ENCODE measurements around the gene TOGARAM2.

TOGARAM2 gene

DNA sequence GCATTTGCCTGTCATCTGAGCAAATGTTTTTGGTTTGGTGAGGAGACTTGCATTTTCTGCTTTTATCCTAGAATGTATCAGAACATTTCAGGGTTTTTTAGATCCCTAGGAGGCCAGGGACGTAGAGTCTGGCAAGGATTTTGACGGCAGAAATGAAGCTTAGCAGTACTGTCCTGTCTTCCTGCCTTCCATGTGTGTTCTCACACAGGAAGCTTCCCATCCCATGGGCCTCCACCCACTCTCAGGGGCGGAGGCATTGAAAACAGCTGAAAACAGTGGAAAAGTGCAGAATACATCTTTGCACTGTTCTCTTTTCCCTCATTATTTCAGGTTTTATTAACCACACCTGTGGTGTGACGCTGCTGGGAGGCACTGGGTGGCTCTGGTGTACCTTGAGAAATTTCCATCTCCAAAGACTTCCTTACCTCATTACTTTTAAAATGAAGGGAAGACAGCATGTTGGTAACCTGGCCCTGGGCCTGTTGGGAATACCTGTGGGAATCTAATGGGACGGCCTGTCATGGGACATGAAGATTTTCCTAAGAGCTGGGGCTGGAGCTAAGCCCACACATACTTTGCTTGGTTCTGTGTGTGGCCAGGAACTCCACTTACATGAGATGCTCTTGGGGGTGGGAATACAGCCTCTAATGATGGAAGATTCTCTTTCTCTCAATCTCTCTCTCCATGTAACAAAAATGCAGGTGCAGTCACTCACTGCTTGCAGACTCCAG lies 72.7 kb downstream of the TOGARAM2 start:
- TF ChIP-seq, protein P1, sequence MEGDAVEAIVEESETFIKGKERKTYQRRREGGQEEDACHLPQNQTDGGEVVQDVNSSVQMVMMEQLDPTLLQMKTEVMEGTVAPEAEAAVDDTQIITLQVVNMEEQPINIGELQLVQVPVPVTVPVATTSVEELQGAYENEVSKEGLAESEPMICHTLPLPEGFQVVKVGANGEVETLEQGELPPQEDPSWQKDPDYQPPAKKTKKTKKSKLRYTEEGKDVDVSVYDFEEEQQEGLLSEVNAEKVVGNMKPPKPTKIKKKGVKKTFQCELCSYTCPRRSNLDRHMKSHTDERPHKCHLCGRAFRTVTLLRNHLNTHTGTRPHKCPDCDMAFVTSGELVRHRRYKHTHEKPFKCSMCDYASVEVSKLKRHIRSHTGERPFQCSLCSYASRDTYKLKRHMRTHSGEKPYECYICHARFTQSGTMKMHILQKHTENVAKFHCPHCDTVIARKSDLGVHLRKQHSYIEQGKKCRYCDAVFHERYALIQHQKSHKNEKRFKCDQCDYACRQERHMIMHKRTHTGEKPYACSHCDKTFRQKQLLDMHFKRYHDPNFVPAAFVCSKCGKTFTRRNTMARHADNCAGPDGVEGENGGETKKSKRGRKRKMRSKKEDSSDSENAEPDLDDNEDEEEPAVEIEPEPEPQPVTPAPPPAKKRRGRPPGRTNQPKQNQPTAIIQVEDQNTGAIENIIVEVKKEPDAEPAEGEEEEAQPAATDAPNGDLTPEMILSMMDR (conservative IDR thresholded peaks at IDR 0.05; ENCODE audit: low read depth, low read length) = peak; percentile 39
- H3K4me3 ChIP-seq (ENCODE audit: low read length) = no peak overlapping the region
- no peak for DNase-seq (ENCODE audit: low read depth)

DNA sequence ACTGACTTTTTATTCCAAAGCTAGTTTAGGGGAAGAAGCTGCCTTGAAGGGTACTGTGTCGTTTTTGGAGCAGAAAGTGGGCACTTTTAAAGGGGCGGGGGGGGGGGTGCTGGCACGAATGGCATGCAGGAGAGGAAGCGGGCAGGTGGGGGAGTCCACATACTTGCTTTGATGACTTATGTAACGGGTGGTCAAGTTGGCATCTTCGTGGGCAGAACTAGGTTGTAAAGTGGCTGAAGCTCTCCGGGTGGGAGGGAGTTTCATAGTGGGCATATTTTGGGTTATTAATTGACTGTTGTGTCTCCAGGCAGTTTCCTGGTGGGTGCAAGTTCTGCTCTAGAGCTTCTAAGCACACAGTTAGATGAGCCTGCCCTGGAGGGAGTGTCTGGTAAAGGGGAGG lies 73.3 kb downstream of the TOGARAM2 start:
- TF ChIP-seq, protein P1 (conservative IDR thresholded peaks at IDR 0.05; ENCODE audit: low read depth, low read length) = no peak
- H3K4me3 ChIP-seq (ENCODE audit: low read length) = no peak overlapping the region
- no peak for DNase-seq (ENCODE audit: low read depth)

DNA sequence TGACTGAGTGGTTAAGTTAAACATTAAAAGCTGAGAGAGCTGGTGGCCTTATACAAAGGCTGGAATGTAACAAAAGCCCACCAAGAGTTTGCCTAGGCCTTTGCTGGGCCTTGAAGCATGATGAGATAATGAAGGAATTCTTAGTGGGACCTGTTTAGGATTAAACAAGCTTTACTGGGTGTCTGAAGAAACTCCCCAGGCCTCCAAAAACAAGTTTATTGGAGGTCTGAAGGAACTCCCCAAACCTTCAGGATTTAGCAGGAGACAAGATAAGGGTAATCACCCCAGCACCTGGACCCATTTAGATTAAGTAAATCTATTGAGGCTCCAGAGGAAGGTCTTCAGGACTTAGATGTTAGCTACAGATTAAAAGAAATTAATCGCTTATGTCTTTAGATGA lies 74.5 kb downstream of the TOGARAM2 start:
- H3K4me3 ChIP-seq (ENCODE audit: low read length) = no peak overlapping the region
- DNase-seq (ENCODE audit: low read depth) = no peak
- TF ChIP-seq, protein P1 (conservative IDR thresholded peaks at IDR 0.05; ENCODE audit: low read depth, low read length) = no peak

DNA sequence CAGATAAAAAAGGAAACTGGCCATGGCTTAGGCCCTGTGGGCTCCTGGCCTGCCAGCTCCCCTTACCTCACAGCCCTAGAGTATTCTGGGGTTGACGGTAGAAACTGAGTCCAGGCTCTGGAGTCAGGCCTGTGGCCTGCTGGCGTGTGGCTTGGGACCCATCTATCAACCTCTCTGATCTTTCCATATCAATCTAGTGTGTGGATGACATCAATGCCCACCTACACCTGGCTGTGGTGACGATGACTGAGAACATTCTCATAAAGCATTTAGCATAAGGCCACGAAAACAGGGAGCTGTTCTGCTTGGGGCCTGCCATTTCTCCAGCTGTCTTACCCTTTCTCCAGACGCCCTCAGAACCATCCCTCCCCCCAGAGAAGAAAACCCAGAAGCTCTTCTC lies 75.4 kb downstream of the TOGARAM2 start:
- no peak for DNase-seq (ENCODE audit: low read depth)
- H3K4me3 ChIP-seq (ENCODE audit: low read length) = no peak overlapping the region
- TF ChIP-seq, protein P1 (conservative IDR thresholded peaks at IDR 0.05; ENCODE audit: low read depth, low read length) = no peak

DNA sequence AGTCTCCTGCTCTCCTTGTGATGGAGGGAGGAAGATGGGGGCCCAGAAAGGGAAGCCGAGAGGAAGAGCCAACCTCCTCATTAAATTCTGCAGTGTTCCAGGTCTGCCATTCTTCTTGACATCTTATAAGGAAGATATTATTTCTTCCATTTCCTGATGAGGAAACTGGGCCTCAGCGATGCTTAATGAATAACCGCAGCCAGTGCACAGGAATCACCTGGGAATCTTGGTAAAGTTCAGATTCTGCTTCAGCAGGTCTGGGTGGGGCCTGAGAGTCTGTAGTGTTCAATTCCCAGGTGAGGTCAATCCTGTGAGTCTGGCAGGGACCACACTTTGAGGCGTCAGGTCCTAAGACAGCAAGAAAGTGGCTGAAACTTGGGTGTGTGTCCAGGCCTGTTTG lies 75.9 kb downstream of the TOGARAM2 start:
- no peak overlapping the region for H3K4me3 ChIP-seq (ENCODE audit: low read length)
- no peak for DNase-seq (ENCODE audit: low read depth)
- TF ChIP-seq, protein P1 (conservative IDR thresholded peaks at IDR 0.05; ENCODE audit: low read depth, low read length) = no peak

DNA sequence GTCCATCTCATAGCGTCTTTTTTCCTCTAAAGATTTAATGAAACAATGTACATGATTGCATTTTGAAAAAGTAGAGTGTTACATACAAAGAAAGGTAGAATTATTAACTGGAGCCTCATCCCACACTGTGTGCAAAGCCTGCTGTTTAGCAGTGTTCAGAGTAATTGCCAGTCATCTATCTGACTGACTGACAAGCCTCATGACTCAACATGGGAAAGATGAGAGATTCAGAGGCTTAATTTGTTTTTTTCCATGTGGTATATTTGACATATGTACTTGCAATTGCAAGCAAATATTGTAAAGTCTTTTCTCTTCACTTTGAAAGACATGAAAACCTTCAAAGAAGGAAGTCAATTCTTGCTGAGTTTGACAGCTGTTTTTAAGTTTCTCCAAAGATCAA lies 78.5 kb downstream of the TOGARAM2 start:
- TF ChIP-seq, protein P1 (conservative IDR thresholded peaks at IDR 0.05; ENCODE audit: low read depth, low read length) = no peak
- no peak for DNase-seq (ENCODE audit: low read depth)
- no peak overlapping the region for H3K4me3 ChIP-seq (ENCODE audit: low read length)

DNA sequence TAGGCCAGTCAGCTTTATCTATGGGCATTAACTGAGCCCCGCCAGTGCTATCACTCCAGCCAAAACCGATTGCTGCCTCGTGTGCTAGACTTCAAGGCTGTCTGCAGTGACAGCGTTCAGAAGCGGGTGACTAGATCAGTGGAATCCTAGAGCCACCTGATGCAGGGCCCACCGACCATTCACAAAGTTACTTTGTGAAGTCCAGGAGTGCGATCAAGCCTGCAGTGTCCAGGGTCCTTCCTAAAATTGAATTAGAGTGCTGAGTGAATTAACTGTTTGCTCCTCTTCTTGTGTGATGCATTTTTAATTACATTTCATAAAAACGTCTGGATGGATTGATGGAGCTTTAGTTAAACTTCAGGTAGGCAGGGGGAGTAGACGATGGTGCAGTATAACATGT lies 79.3 kb downstream of the TOGARAM2 start:
- TF ChIP-seq, protein P1 (conservative IDR thresholded peaks at IDR 0.05; ENCODE audit: low read depth, low read length) = no peak

More for the DNA sequence above, 79.3 kb downstream of the TOGARAM2 start:
- DNase-seq (ENCODE audit: low read depth) = no peak
- no peak overlapping the region for H3K4me3 ChIP-seq (ENCODE audit: low read length)

All from retinal pigment epithelial cell (primary cell).